Right lung (tissue), 5 donors: ENCODE results near the gene NEO1. TPM values are rescaled to one million over a fixed set of nuclear protein-coding genes. Genes with fewer than 3 reads are reported as not detected.
"Not testable (repeated sequence)": the region's sequence is repeated elsewhere in the genome, so short reads cannot be mapped to it uniquely, and the experiment has no call there.

ENCODE experiments used
- DNase-seq, 2 donors: peaks; one replicate each; pipeline ENCODE4 v3.0.0-alpha.2; 2013
- polyA plus RNA-seq, 5 donors: library from polyadenylated mRNA; unstranded; fragments of 120-200 nt; gene quantifications; one replicate each; pipeline versions ENCODE4 v1.2.1 to v1.2.3, GENCODE V29; 2013; ENCODE audit warnings: inconsistent platforms in 1 of 5, low replicate concordance in 1 of 5; ENCODE audit not compliant: insufficient read length in 5 of 5, insufficient read depth in 1 of 5

The NEO1 gene
- polyA plus RNA-seq, 5 donors: 88.3 to 114 (median 111) TPM

DNA sequence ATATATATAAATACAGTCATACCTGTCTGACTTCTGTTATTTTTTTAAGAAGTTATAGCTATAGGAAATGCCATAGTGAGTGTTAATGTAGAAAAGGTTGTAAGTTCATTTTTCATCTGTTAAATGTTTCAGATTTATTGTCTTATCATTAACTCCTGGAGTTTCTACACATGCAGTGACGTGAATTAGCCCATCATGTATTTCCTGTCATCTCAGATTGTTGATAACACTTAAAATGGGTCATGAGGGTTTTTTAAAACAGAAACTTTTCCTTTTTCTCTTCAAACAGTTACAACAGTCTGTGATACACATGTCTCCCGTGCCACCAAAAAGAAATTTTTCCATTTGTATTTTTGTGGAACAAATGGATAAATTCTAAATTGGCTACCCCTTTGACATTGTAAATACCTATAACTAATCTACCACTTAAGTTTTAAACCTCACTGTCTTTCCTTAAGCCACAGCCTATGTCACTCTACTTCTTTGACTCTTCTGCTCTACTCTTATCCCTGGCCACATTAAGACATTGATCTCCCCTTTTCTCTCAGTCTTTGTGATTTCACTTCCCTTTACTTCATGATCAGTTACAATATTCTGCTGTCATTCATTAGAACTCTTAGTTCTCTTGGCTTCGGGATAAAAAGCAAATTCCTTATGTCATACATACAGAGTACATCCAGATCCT, 89.1 kb downstream of the NEO1 start:
- no peak for DNase-seq

DNA sequence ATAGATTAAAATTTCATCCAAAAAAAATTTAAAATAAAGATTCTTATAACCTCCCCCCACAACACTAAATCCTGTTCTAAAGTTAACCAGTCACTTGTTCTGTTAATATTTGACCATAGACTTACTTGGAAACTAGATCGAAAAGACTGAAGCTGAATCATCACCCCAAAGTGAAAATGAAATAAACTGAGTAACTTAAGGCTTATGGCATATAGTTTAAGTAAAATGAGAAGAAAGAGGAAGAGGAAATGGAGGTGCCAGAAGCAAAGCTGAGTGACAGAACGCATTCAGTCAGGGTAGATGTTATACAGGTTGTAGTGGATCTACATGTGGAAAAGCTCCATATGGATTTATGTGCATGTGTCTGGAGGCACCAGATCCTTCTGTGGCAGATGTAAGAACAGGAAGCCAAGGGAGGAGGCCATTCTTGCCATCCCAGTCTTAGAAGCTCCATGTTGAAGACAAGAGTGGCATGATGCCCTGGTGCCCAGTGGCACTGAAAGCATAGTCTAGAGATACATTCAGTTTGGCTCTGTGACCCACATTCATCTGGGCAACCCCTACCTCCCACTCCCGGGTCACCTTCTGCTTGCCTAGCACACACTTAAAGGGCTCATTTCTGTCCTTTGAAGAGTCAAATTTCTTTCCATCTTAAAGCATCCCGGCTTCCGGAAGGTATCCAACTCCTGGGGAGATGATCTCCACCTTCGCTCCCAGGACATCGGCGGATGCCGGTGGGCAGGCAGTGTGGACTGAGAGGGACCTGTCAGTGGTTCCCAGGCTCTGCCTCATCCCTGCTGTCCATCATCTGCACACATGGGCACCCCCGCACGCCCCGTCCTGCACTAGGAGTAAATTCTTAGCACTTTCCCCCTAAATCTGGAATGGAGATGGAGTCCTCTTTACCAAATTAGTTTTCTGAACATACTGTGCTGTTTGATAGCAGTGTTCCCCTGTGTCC, 90.8 kb downstream of the NEO1 start:
- DNase-seq: no peak

DNA sequence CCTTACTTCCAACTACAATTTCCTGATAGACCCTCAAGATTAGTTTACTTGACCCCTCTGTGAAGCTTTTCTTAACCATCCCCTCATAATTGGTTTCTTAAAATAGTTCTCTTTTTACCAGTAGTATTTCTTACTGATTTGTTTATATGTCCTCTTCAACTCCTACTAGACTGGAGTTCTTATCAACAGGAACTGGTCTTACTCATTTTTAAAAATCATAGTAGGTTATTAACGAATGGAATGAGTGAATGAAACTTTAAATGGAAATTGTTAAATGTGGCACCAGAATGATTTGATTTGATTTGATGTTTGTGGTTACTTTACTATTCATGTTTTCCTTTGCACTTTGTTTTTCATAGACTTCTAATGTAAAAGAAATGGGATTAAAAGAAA, 91.5 kb downstream of the NEO1 start:
- DNase-seq: no peak

DNA sequence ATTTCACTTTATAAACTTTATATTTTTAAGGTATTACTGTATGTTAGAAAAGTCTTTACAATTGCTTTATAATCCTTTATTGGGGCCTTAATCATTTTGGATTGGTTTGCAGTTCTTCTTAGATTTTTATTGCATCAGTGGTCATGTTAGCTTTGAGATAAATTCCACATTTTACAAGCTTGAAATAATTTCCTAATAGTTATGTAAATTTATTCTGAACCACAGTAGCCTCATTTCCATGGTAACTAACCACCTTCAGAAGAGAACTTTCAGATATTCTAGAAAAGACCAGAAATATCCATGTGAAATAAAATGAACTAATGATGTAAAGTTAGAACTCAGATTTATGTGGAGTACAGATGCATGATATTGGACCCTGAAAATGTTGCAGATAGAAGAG, 94.2 kb downstream of the NEO1 start:
- no peak for DNase-seq

DNA sequence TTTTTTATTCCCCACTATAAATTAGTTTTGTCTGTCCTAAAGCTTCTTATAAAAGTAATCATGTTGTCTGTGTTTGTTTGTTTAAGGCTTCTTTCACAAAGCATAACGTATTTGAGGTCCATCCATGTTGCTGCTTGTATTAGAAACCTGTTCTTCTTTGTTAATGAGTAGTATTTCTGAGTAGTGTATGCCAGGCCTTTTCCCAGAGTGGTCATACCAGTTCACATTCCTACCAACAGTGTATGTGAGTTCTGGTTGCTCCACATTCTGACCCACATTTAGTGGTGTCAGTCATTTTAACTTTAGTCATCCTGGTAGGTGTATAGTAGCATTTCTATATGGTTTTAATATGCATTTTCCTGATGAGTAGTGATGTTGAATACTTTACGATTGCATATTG, 98.6 kb downstream of the NEO1 start:
- DNase-seq: no peak

DNA sequence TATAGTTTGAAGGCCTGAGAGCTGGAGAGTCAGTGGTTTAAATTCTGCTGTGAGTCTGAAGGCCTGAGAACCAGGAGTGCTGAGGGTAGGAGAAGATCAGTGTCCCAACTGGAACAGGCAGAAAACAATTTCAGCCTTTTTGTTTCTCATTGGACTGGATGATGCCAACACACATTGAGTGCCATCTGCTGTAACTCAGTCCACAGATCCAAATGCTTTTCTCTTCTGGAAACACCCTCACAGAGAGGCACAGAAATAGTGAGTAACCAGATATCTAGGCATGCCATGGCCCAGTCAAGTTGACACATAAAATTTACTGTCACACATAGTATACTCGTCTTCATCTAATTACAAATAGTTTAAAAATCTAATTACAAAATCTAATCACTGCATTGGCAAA, 100.8 kb downstream of the NEO1 start:
- DNase-seq: no peak

DNA sequence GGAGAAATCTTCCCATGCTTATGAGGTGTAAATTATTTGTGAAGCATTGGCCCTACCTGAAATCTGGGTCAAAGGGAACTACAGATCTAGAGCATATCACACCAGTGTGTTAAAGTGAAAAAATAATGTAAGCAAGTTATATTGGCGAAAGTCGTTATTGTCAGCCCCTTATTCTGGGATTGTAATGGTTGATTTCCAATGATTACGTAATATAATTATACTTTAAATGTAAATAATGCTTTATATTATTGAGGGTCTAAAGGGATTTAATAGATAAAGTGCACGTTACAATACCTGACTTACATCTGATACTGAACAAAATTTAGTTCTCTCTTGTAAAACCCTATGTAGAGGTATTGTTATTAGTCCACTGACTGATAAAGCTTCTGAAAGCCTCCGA, 101.2 kb downstream of the NEO1 start:
- no peak for DNase-seq

DNA sequence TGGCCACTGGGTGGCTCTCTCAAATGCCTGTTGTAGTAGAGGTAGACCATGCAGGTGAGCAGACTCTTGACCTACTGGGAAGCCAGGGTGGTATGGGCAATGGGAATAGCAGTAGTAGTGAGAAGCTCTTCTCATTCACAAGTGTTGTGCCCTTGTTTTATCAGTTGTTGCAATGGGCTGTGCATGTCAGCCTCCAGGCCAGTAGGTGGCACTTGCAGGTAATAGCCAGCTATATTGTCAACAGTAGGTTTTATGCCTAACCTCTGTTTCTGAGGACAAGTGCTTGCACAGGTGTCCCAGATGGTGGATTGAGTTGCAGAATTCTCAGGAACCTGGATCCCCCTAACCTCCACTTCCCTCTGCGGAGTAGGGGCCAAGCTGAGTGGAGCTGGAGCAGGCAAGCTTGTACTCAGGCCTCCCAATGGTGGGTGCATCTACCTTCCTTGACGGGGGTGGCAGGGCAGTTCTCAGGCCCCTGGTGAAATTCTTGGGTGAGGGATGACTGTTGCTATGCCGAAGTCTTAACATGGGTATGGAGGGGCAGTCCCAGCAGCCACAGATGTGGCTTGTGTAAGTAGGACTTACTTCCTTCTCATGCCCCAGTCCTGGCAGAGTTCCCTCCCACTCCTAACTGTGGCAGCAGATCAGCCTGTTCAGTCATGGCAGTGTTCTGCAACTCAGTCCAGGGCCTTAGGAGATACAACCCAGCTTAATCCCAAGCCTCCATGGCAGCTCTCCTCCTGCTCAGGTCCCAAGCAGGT, 104.3 kb downstream of the NEO1 start:
- no peak for DNase-seq

DNA sequence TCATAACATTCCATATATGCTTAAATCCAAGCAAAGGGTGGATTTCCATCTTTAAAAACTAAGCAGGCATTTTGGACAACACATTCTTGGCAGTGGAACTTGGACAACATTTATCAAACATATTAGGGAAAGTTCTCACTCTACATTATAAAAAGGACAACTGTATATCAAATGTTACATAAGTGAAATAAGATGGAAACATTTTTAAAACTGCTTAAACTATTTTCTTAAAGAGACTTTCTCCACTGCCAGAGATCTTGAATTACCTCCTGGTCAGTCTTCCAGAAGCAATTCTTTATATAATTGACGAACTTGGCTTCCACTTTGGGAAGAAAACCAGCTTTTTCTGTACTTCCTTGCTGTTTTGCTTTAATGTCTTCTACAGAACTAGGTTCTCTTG, 109.3 kb downstream of the NEO1 start:
- DNase-seq: no peak

DNA sequence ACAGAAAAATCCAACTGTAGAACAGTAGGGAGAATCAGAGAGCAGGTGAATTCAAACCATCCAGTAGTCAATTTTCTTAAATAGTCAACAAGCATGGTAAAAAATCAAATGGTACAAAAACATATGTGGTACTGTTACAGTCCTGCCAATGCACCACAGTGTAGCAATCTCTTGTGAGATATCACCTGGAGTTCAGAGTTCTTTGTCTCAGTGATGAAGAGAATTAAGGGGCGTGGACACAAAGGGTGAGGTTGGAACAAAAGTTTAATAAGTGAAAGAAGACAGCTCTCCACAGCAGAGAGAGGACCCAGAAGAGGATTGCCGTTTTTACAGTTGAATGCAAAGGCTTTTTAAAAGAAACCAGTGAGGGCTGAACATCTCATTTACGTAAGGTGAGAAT, 113.2 kb downstream of the NEO1 start:
- no peak for DNase-seq

DNA sequence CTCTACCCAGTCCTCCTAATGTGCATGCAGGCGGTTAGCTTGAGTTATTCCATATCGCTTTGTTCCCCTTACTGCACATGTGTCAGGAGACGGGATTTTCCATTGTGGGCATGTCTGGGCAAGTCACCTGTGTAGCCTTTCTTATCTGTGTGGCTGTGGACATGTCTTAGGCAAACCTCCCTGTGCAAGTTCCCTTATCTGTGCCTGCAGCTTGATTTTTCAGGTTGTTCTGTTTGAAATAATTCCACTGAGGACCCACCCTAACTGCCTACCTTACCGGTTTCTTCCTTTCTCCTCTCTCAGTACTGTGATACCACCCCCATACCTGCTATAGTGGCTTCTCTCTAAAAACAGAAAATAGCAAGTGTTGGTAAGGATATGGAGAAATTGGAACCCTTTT, 113.6 kb downstream of the NEO1 start:
- DNase-seq: no peak

DNA sequence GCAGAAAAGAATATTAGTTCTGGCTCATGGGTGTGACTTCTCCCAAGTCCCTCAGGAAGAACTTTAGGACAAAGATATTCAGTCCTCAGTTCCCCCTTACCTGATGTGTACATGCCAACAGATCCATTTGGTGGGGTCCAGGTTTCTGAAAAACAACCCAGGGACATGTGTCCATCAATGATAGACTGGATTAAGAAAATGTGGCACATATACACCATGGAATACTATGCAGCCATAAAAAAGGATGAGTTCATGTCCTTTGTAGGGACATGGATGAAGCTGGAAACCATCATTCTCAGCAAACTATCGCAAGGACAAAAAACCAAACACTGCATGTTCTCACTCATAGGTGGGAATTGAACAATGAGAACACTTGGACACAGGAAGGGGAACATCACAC, 114.4 kb downstream of the NEO1 start:
- not testable (repeated sequence) for DNase-seq

DNA sequence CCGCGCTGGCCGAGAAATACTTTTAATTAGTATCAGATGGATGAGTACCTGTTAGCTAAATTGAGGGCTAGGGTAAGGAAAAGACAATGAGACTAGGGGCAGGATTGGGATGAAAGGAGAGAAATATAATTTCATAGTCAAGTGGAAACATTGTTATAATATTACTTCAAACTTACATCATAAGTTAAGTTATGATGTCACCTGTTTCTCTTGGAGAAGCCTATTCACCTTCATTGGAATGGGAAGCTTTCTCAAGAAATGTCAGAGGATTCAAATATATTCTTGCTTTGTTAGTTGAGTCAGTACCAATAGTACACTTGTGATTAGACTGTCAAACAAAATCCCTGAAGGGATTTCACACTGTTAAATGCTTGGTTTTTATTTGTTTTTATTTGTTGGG, 116.2 kb downstream of the NEO1 start:
- DNase-seq: no peak

DNA sequence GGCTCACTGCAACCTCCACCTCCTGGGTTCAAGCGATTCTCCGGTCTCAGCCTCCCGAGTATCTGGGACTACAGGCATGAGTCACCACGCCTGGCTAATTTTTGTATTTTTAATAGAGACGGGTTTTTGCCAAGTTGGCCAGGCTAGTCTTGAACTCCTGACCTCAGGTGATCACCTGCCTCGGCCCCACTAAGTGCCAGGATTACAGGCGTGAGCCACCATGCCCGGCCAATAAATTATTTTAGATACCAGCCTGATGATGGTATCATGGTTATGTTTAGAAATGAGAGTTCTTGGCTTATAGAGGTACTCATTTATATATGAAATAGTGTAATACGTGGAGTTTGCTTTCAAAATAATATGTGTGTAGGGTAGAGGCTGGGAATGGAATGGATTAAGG, 119.4 kb downstream of the NEO1 start:
- DNase-seq: no peak

DNA sequence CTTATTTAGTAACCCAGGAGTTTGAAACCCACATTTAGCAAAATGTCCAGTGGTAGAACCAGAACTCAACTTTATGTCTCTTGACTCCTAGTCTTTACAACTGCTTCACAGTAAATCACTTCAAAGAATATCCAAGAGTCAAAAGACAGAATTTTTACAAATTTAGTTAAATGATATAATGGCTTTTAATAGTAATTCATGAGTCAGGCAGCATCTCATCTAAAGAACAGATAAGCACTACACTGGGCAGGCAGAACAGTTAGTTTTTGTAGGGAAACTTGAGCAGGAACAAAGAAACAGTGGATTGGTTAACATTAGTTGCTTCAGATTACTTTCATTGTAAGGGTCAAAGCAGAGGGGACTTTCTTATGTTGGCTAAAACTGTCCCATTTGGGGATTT, 120.2 kb downstream of the NEO1 start:
- DNase-seq: no peak

DNA sequence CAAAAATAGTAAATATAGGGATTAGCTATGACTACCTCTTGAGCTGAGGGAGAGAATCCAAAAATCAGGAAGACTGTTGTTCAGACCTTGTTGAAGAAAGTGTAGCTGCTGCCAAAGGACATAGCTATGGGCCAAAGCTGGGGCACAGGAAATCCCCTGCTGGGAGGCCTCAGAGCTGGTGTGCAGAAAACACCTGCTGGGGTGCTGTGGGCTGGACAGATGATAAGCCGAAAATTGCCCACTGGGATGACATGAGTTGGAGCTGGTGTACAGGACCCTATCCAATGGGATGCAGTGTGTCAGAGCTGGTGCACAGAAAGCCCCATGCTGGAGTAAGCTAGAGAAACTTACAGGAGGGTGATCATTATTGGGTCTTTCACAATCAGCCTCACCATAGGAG, 121.9 kb downstream of the NEO1 start:
- DNase-seq: no peak

DNA sequence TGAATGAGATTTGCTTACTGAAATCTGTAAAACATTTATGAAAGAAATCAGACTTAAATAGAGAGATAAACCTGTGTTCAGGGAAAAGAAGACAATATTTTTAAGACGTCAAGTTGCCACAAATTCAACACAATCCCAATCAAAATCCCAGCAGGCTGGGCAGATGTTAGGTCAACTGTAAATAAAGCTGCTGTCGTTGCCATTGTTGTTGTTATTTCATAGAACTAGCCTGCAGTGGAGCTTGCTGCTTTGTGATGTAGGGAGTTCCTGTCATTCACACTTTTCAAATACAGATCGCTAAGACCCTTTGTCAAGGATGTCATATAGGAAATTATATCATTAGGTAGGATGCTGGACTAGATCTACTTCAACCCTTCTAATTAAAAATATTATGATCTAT, 123.1 kb downstream of the NEO1 start:
- DNase-seq: no peak

DNA sequence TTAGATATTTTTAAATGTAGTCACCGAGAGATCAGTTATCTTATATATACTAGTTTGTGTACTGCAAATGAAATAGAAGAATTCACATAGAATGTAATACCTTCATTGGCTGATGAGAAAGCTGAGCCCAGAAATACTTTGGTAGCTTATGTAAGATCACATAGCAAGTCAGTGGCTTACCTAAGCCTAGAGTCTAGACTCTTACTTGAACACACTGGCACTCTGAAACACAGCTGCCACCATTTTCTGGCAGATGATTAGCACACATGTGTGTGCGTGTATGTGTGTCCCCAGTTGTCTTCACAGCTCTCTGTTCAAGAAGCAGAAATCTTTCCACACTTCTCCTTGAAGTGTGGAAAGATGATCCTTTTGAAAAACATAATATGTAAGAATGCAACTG, 124.3 kb downstream of the NEO1 start:
- DNase-seq: no peak

DNA sequence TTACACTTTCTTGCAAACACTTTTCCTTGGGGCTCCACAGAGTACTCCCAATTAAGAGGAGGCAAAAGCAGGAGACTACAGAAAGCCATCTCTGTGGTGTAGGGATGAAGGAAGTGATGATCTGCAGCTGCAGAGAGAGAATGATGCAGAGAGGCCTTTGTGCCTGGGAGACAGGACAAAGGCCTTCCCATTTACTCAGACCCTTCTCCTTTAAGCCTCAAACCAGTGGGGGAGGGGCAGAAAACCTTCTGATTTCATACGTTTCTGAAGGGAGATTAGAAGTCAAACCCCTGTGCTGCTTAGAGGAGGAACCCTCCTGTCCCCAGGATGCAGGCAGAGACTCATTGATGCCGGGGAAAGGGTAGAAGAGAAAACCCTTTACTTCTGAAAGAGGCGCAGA, 130.8 kb downstream of the NEO1 start:
- DNase-seq: no peak

DNA sequence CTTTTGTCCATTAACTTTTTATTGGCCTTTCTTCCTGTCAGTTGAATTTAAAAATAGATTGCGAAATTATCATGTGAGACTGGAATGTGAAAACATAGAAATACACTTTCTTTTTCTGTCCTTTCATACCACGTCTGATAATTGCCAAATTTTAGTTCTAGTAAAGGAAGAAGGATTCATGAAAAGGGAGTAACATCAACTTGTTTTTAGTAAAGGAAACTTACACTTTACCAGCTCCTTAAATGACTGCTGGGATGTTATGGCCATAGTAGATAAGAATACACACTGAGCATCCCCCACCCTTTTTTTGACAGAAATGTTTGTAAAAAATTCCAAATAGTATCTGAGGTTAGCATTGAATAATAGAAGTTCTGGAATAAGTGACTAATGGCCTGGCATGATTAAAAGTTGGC, 137.9 kb downstream of the NEO1 start:
- no peak for DNase-seq

DNA sequence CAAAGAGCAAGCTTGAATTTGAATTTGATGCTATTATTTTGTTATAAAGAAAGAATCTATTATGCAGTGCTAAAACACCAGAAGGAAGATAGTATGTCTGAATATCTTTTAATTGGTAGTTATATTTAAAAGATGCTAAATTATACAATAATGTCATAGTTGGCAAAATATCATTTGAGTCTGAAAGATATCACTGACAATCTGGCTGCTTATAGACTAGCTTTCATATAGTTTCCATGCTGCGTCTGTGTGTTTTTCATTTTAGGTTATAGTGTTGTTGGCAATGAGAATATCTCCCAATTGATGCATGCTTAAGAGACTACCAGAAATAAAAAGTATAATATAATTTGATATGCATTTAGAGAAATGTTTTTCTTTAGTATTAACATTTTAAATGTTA, 142.9 kb downstream of the NEO1 start:
- no peak for DNase-seq

DNA sequence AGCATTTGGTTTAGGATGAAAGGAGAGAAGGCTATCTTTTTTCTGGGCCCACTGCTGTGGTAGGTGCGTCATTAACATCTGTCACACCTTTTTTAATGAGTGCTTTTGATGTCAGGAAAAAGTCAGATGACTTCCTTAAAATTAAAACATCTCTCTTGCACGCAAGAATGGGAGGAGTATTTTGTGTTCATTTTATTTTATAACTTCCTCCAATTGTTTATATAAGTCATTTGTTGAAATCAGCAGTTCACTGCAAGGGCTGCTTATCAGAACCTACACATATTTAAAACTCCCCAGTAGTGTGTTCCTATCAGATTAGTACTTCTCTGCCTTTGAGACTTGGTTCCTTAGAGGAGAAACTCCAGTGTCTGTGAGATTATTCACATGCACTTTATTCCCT, 143.8 kb downstream of the NEO1 start:
- no peak for DNase-seq

DNA sequence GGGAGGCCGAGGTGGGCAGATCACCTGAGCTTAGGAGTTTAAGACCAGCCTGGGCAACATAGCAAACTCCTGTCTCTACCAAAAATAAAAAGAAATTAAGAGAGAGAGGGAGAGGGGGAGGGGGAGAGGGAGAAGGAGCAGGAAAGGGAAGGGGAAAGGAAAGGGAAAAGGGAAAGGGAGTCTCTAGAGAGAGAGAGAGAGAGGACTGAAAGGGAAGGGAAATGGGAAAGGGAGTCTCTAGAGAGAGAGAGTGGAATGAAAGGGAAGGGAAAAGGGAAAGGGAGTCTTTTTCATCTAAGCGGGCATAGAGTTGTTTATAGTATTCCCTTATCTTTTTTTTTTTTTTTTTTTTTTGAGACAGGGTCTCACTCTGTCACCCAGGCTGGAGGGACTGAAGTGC, 148.1 kb downstream of the NEO1 start:
- no peak for DNase-seq
